Endothelial cell of umbilical vein (primary cell): ENCODE results near the gene CDH23. TPM values are rescaled to one million over a fixed set of nuclear protein-coding genes. Genes with fewer than 3 reads are reported as not detected.

Experiments used
- BruUV-seq: library from RNA; stranded (reverse); fragments of 400-500 nt; replicated peaks from 2 replicates; lab custom pipeline; 2021; lab: Mats Ljungman, UMichigan
- CTCF ChIA-PET: fragments of 300-600, 350-600 bp; sonication (Branson Sonifier 250); formaldehyde crosslinking; loops from one replicate; lab custom pipeline; 2021; ENCODE audit warnings: antibody characterized with exemption, inconsistent platforms; lab: Charles Lee
- POLR2A ChIA-PET: fragments of 300-600, 350-600 bp; sonication (Branson Sonifier 250); formaldehyde crosslinking; loops from one replicate; lab custom pipeline; 2021; ENCODE audit warnings: antibody characterized with exemption, inconsistent platforms; lab: Charles Lee
- DNase-seq: peaks from one replicate; pipeline ENCODE4 v3.0.0-alpha.2; 2011; ENCODE audit warnings: low read depth, low spot score
- FAIRE-seq: peaks from 2 replicates; lab custom pipeline; 2011; peaks lifted over from hg19 to GRCh38; lab: Jason Lieb, UNC
- H2AFZ ChIP-seq: 2 replicates; pipeline ENCODE4 v1.6.0; 2012; ENCODE audit warnings: low read depth, low read length, control low read depth, inconsistent platforms
- H3K27ac ChIP-seq: 2 replicates; pipeline ENCODE4 v1.5.1; 2011; ENCODE audit warnings: low read depth, mild to moderate bottlenecking, control low read depth, low read length, moderate library complexity; ENCODE audit not compliant: insufficient read depth
- H3K27me3 ChIP-seq, 2 experiments: 2 replicates each; pipeline versions ENCODE4 v1.6.0 to v1.6.1; 2011; ENCODE audit warnings: low read length in 2 of 2, mixed read lengths in 1 of 2; ENCODE audit not compliant: control insufficient read depth in 2 of 2, insufficient read depth in 2 of 2
- H3K36me3 ChIP-seq, 2 experiments: 2 replicates in 1 of 2; 3 replicates in 1 of 2; pipeline ENCODE4 v1.5.1; 2011; ENCODE audit warnings: low read length in 2 of 2, mild to moderate bottlenecking in 1 of 2, moderate library complexity in 1 of 2; ENCODE audit not compliant: control insufficient read depth in 2 of 2, insufficient read depth in 2 of 2; ENCODE audit errors: extremely low read depth in 1 of 2
- H3K4me1 ChIP-seq: 3 replicates; pipeline ENCODE4 v1.5.1; 2011; ENCODE audit warnings: mild to moderate bottlenecking, low read length; ENCODE audit not compliant: control insufficient read depth, insufficient read depth; ENCODE audit errors: extremely low read depth
- H3K4me2 ChIP-seq: 2 replicates; pipeline ENCODE4 v1.6.1; 2011; ENCODE audit warnings: low read length, control low read depth, mixed read lengths; ENCODE audit not compliant: insufficient read depth
- H3K4me3 ChIP-seq, 3 experiments: fragments of 200-600 bp in 1 of 3; sonication (generic), shearing (Covaris generic) in 1 of 3; replicated peaks in 1 of 3; 2 replicates each; pipeline ENCODE4 v1.5.1; 2011 to 2016; ENCODE audit warnings: control low read depth in 3 of 3, low read length in 3 of 3, mild to moderate bottlenecking in 2 of 3, inconsistent platforms in 1 of 3, low read depth in 1 of 3, moderate library complexity in 1 of 3; ENCODE audit not compliant: insufficient read depth in 1 of 3
- H3K79me2 ChIP-seq: 2 replicates; pipeline ENCODE4 v1.6.0; 2012; ENCODE audit warnings: low read length, inconsistent platforms; ENCODE audit not compliant: control insufficient read depth, insufficient read depth
- H3K9ac ChIP-seq: replicated peaks from 2 replicates; pipeline ENCODE3; 2011; ENCODE audit warnings: low read length, control low read depth; ENCODE audit not compliant: insufficient read depth; ENCODE audit errors: extremely low read depth
- H3K9me1 ChIP-seq: replicated peaks from 3 replicates; pipeline ENCODE4 v1.6.0; 2011; ENCODE audit warnings: mild to moderate bottlenecking, low read length; ENCODE audit not compliant: control insufficient read depth, insufficient read depth; ENCODE audit errors: extremely low read depth
- H3K9me3 ChIP-seq: replicated peaks from 2 replicates; pipeline ENCODE4 v1.5.1; 2012; ENCODE audit warnings: low read length, inconsistent platforms; ENCODE audit not compliant: control insufficient read depth, insufficient read depth
- H4K20me1 ChIP-seq: replicated peaks from 2 replicates; pipeline ENCODE3; 2011; ENCODE audit warnings: mild to moderate bottlenecking, low read length; ENCODE audit not compliant: control insufficient read depth, insufficient read depth; ENCODE audit errors: extremely low read depth
- CTCF ChIP-seq, 2 donors: IDR thresholded peaks; 1 replicate in 1 of 2; 2 replicates in 1 of 2; pipeline ENCODE4 v1.5.1; 2011; ENCODE audit warnings: low read length in 2 of 2, mild to moderate bottlenecking in 2 of 2, moderate library complexity in 2 of 2, control low read depth in 1 of 2, inconsistent platforms in 1 of 2, low read depth in 1 of 2; ENCODE audit not compliant: insufficient read depth in 1 of 2; ENCODE audit errors: extremely low read depth in 1 of 2
- EZH2 ChIP-seq: IDR thresholded peaks from 2 replicates; pipeline ENCODE4 v1.6.1; 2012; ENCODE audit warnings: borderline replicate concordance, low read depth, mild to moderate bottlenecking, moderate library complexity, low read length, inconsistent platforms; ENCODE audit not compliant: severe bottlenecking
- FOS ChIP-seq: IDR thresholded peaks from 2 replicates; pipeline ENCODE4 v1.6.1; 2011; ENCODE audit warnings: mild to moderate bottlenecking, low read length, moderate library complexity, borderline replicate concordance; ENCODE audit not compliant: insufficient read depth
- GATA2 ChIP-seq: IDR thresholded peaks from 2 replicates; pipeline ENCODE4 v1.7.0; 2011; ENCODE audit warnings: low read depth, mild to moderate bottlenecking, moderate library complexity, mixed read lengths, low read length; ENCODE audit not compliant: insufficient read length, insufficient read depth
- JUN ChIP-seq: IDR thresholded peaks from 2 replicates; pipeline ENCODE4 v1.6.1; 2011; ENCODE audit warnings: borderline replicate concordance, low read depth; ENCODE audit not compliant: insufficient read length, insufficient read depth
- MAX ChIP-seq: IDR thresholded peaks from 2 replicates; pipeline ENCODE4 v1.6.1; 2011; ENCODE audit not compliant: insufficient read depth, insufficient read length
- MYC ChIP-seq: IDR thresholded peaks from one replicate; pipeline ENCODE4 v1.6.1; 2011; ENCODE audit warnings: mild to moderate bottlenecking, low read depth, low read length
- POLR2A ChIP-seq: IDR thresholded peaks from 2 replicates; pipeline ENCODE4 v1.6.1; 2012; ENCODE audit warnings: low read depth, mild to moderate bottlenecking, control low read depth, low read length
- POLR2AphosphoS5 ChIP-seq: IDR thresholded peaks from 2 replicates; pipeline ENCODE4 v1.6.1; 2012; ENCODE audit warnings: low read depth, mild to moderate bottlenecking, control low read depth, low read length, moderate library complexity; ENCODE audit not compliant: insufficient read depth
- dilution Hi-C: fragments of 300-500 bp; cut with MboI; formaldehyde crosslinking; loops from one replicate; pipeline ENCODE4 v1.15.0; 2019; ENCODE audit warnings: low sequenced_read_pairs; ENCODE audit not compliant: extremely low pct_ligation_motif_present
- intact Hi-C: fragments of 100-400 bp; cut with micrococcal nuclease; formaldehyde crosslinking; loops from one replicate; pipeline ENCODE4 v1.10.0; 2022
- polyA plus RNA-seq, 4 experiments: library from polyadenylated mRNA; depleted of rRNA in 3 of 4; stranded (reverse) in 3 of 4; unstranded in 1 of 4; fragments of >200 nt; gene quantifications; 2 replicates each; pipeline versions ENCODE4 v1.2.1 to v1.2.3, GENCODE V29; 2011 to 2012; ENCODE audit warnings: missing spikeins in 1 of 4
- total RNA-seq: library from RNA; stranded (reverse); gene quantifications from 2 replicates; pipeline ENCODE4 v1.2.3, GENCODE V29; 2021

Gene CDH23
- total and polyA plus RNA-seq, 2 donors (not counting 3 experiments of a cell fraction or from before 2014, with no cell fraction given) = not detected

- Histone ChIP-seq H3K4me3 (no peak overlapping the region), H3K9ac (no peak overlapping the region), H2AFZ (no peak overlapping the region), H3K27me3 (peaks cover 7 to 21% of the 10 kb centered on the region in 2 experiments), H3K27ac (no peak overlapping the region), H3K9me3 (no peaks in the 10 kb centered on the region), H3K79me2 (no peaks in the 10 kb centered on the region), H3K4me1 (no peaks in the 10 kb centered on the region), H4K20me1 (no peaks in the 10 kb centered on the region), H3K36me3 (no peaks in the 10 kb centered on the region), H3K4me2 (no peak overlapping the region), H3K9me1 (no peaks in the 10 kb centered on the region)
- TF ChIP-seq EZH2 (no peak), JUN (no peak), POLR2A (no peak), FOS (no peak), MYC (no peak), POLR2AphosphoS5 (no peak), MAX (no peak), GATA2 (no peak), CTCF (IDR thresholded peaks at IDR 0.05; ENCODE audit: extremely low read depth in 1 of 2, insufficient read depth in 1 of 2, low read depth in 1 of 2, low read length in 2 of 2) (no peak)
- FAIRE-seq (no peak), DNase-seq (no peak)
- POLR2A ChIA-PET = no interaction called here
- CTCF ChIA-PET = no interaction called here
- no TSS peak for BruUV-seq
- dilution Hi-C loops (no loop called here), intact Hi-C loops (no loop called here)
Observed at GRCh38 chr10:71502190-71502589, 105.5 kb downstream of the CDH23 start.
